HepG2 (cell line): ENCODE measurements around the gene ALOX15. TPM values are rescaled to one million over a fixed set of nuclear protein-coding genes. Genes with fewer than 3 reads are reported as not detected.

Experiments used
- ATAC-seq: fragments of 200-7000 bp; cut with Tn5 transposase; 3 replicates; pipeline ENCODE4 v1.9.1; 2020; ENCODE audit warnings: mild to moderate bottlenecking, moderate library complexity
- BruUV-seq: library from RNA; stranded (reverse); fragments of 400-500 nt; replicated peaks from 2 replicates; lab custom pipeline; 2021; lab: Mats Ljungman, UMichigan
- CTCF ChIA-PET: fragments of 300-600 bp; formaldehyde crosslinking; extraction: SDS; loops from one replicate; lab custom pipeline; 2021; ENCODE audit warnings: low total read pairs, inconsistent platforms, low intra/inter-chr PET ratio; lab: Yijun Ruan, JAX
- POLR2A ChIA-PET: fragments of 350-600 bp; sonication (Branson Sonifier 250); formaldehyde crosslinking; loops from one replicate; lab custom pipeline; 2020; ENCODE audit warnings: antibody characterized with exemption, inconsistent platforms; lab: Yijun Ruan, JAX
- DNase-seq: peaks from one replicate; pipeline ENCODE4 v3.0.0-alpha.2; 2015; ENCODE audit warnings: low spot score
- FAIRE-seq: peaks from 3 replicates; lab custom pipeline; 2011; peaks lifted over from hg19 to GRCh38; lab: Jason Lieb, UNC
- H2AFZ ChIP-seq: one replicate; pipeline ENCODE4 v1.6.1; 2011; ENCODE audit warnings: low read length, inconsistent platforms
- H3K27ac ChIP-seq: fragments of 300-600 bp; 3 replicates; pipeline ENCODE4 v1.8.0; 2011; ENCODE audit warnings: mixed run types, mild to moderate bottlenecking, mixed read lengths, low read length, inconsistent platforms; ENCODE audit not compliant: insufficient read depth; ENCODE audit errors: extremely low read length
- H3K27me3 ChIP-seq, 2 experiments: fragments of 200-600 bp in 1 of 2; 2 replicates in 1 of 2; 3 replicates in 1 of 2; pipeline versions ENCODE4 v1.6.0 to v1.8.0; 2011; ENCODE audit warnings: low read length in 2 of 2, mild to moderate bottlenecking in 2 of 2, moderate library complexity in 2 of 2, inconsistent platforms in 1 of 2; ENCODE audit not compliant: insufficient read depth in 2 of 2, control insufficient read depth in 1 of 2
- H3K36me3 ChIP-seq, 2 experiments: fragments of 200-600 bp in 1 of 2; replicated peaks in 1 of 2; 2 replicates in 1 of 2; 3 replicates in 1 of 2; pipeline versions ENCODE4 v1.5.1 to v1.8.0; 2011; ENCODE audit warnings: low read length in 2 of 2, inconsistent platforms in 1 of 2; ENCODE audit not compliant: insufficient read depth in 2 of 2, control insufficient read depth in 1 of 2
- H3K4me1 ChIP-seq: 2 replicates; pipeline ENCODE4 v1.5.1; 2012; ENCODE audit warnings: low read length, inconsistent platforms; ENCODE audit not compliant: insufficient read depth
- H3K4me2 ChIP-seq: 2 replicates; pipeline ENCODE4 v1.6.0; 2011; ENCODE audit warnings: low read depth, low read length, inconsistent platforms
- H3K4me3 ChIP-seq, 3 experiments: fragments of 200-600 bp in 1 of 3; sonication (generic), shearing (Covaris generic) in 1 of 3; replicated peaks in 1 of 3; 2 replicates each; pipeline ENCODE4 v1.5.1; 2011 to 2016; ENCODE audit warnings: low read length in 3 of 3, inconsistent platforms in 2 of 3, low read depth in 2 of 3, mild to moderate bottlenecking in 2 of 3, control low read depth in 1 of 3, mixed read lengths in 1 of 3; ENCODE audit not compliant: insufficient read depth in 1 of 3
- H3K79me2 ChIP-seq: one replicate; pipeline ENCODE4 v1.6.1; 2011; ENCODE audit warnings: low read length, inconsistent platforms; ENCODE audit not compliant: insufficient read depth
- H3K9ac ChIP-seq: 2 replicates; pipeline ENCODE4 v1.6.0; 2011; ENCODE audit warnings: mild to moderate bottlenecking, low read depth, low read length, inconsistent platforms; ENCODE audit not compliant: insufficient read depth
- H3K9me3 ChIP-seq: 2 replicates; pipeline ENCODE4 v1.5.1; 2012; ENCODE audit warnings: mild to moderate bottlenecking, low read length
- H4K20me1 ChIP-seq: 2 replicates; pipeline ENCODE4 v1.6.0; 2011; ENCODE audit warnings: inconsistent platforms, mild to moderate bottlenecking, low read length, moderate library complexity; ENCODE audit not compliant: insufficient read depth
- ATRX ChIP-seq: sonication (generic); formaldehyde crosslinking; IDR thresholded peaks from 2 replicates; pipeline ENCODE4 v1.4.0; 2020; ENCODE audit warnings: missing genetic modification reagents, borderline replicate concordance
- KMT2B ChIP-seq: IDR thresholded peaks from 2 replicates; pipeline ENCODE4 v1.6.1; 2016; ENCODE audit warnings: missing genetic modification reagents, missing compliant biosample characterization
- MED1 ChIP-seq: sonication (generic); formaldehyde crosslinking; IDR thresholded peaks from 2 replicates; pipeline ENCODE4 v1.4.0; 2020; ENCODE audit warnings: missing genetic modification reagents
- NCOA2 ChIP-seq: sonication (generic); formaldehyde crosslinking; IDR thresholded peaks from 2 replicates; pipeline ENCODE4 v1.8.0; 2022; ENCODE audit warnings: inconsistent platforms
- SALL2 ChIP-seq: sonication (generic); formaldehyde crosslinking; IDR thresholded peaks from 2 replicates; pipeline ENCODE4 v1.8.1; 2023; ENCODE audit warnings: mild to moderate bottlenecking, missing genetic modification reagents, inconsistent platforms
- SETDB1 ChIP-seq: sonication (generic); formaldehyde crosslinking; IDR thresholded peaks from 2 replicates; pipeline ENCODE4 v1.5.1; 2020; ENCODE audit warnings: missing genetic modification reagents, mild to moderate bottlenecking, borderline replicate concordance
- ZFP37 ChIP-seq: sonication (generic); formaldehyde crosslinking; IDR thresholded peaks from 2 replicates; pipeline ENCODE4 v1.4.0; 2020; ENCODE audit warnings: missing genetic modification reagents, borderline replicate concordance
- ZNF136 ChIP-seq: sonication (generic); formaldehyde crosslinking; IDR thresholded peaks from 2 replicates; pipeline ENCODE4 v1.8.1; 2022; ENCODE audit warnings: low read depth, mild to moderate bottlenecking, moderate library complexity, missing genetic modification reagents
- ZNF547 ChIP-seq: sonication (generic); formaldehyde crosslinking; IDR thresholded peaks from 2 replicates; pipeline ENCODE4 v1.5.1; 2020; ENCODE audit warnings: mild to moderate bottlenecking, missing genetic modification reagents
- ZNF766 ChIP-seq: sonication (generic); formaldehyde crosslinking; IDR thresholded peaks from 2 replicates; pipeline ENCODE4 v1.5.0; 2020; ENCODE audit warnings: missing genetic modification reagents, borderline replicate concordance
- ZNF776 ChIP-seq: sonication (generic); formaldehyde crosslinking; IDR thresholded peaks from 2 replicates; pipeline ENCODE4 v1.4.0; 2020; ENCODE audit warnings: mild to moderate bottlenecking, missing genetic modification reagents
- ZNF891 ChIP-seq: sonication (generic); formaldehyde crosslinking; IDR thresholded peaks from 2 replicates; pipeline ENCODE4 v1.5.0; 2020; ENCODE audit warnings: mild to moderate bottlenecking, missing genetic modification reagents
- WGBS: methylation state at CpG from one replicate; pipeline ENCODE4 v1.1.6; 2017; ENCODE audit warnings: low lambda C conversion rate; 5-methylcytosine and 5-hydroxymethylcytosine counted together
- in situ Hi-C: cut with HindIII; loops from 2 replicates; pipeline ENCODE4 v1.10.0; 2017; ENCODE audit warnings: low pct_unique_long_range_greater_than_20kb; ENCODE audit not compliant: extremely low pct_ligation_motif_present
- intact Hi-C: fragments of 100-400 bp; cut with micrococcal nuclease; formaldehyde crosslinking; loops from one replicate; pipeline ENCODE4 v1.10.0; 2022; ENCODE audit not compliant: unreplicated experiment
- polyA plus RNA-seq, 8 experiments: library from polyadenylated mRNA; depleted of rRNA in 3 of 8; stranded (reverse) in 7 of 8; unstranded in 1 of 8; fragments of >200 nt; fragmentation: Illumina TruSeq in 4 of 8; extraction: Trizol in 4 of 8; gene quantifications; 2 replicates each; pipeline versions ENCODE4 v1.2.1 to v1.2.3, GENCODE V29; 2011 to 2016; ENCODE audit warnings: low read depth in 4 of 8, missing spikeins in 1 of 8, mixed read lengths in 1 of 8; ENCODE audit not compliant: insufficient read depth in 1 of 8
- total RNA-seq, 5 experiments: library from RNA; depleted of rRNA; stranded (reverse); fragments of >200 nt; fragmentation: Illumina TruSeq; extraction: Trizol; gene quantifications; 2 replicates each; pipeline ENCODE4 v1.2.3, GENCODE V29; 2016; ENCODE audit warnings: low read depth in 1 of 5
- TF ChIP-seq, protein P1 (sequence below): sonication (generic); formaldehyde crosslinking; IDR thresholded peaks from 2 replicates; pipeline ENCODE4 v1.4.0; 2020; ENCODE audit warnings: missing genetic modification reagents
- TF ChIP-seq, protein P2 (sequence below): sonication (generic); formaldehyde crosslinking; IDR thresholded peaks from 2 replicates; pipeline ENCODE4 v1.4.0; 2020; ENCODE audit warnings: missing genetic modification reagents, low read depth, mild to moderate bottlenecking, borderline replicate concordance
- TF ChIP-seq, protein P3 (sequence below): sonication (generic); formaldehyde crosslinking; IDR thresholded peaks from 2 replicates; pipeline ENCODE4 v1.5.1; 2020; ENCODE audit warnings: missing genetic modification reagents, mild to moderate bottlenecking, borderline replicate concordance
- TF ChIP-seq, protein P4 (sequence below), 2 experiments: IDR thresholded peaks; 2 replicates each; pipeline ENCODE4 v1.6.1; 2011 to 2012; ENCODE audit warnings: low read length in 2 of 2, borderline replicate concordance in 1 of 2, low read depth in 1 of 2, mild to moderate bottlenecking in 1 of 2, moderate library complexity in 1 of 2

The ALOX15 gene
- total and polyA plus RNA-seq, 2 of the 13 experiments (the other 11 are each of a cell fraction or from before 2014, with no cell fraction given) = 0.04 TPM; not detected in 1

DNA sequence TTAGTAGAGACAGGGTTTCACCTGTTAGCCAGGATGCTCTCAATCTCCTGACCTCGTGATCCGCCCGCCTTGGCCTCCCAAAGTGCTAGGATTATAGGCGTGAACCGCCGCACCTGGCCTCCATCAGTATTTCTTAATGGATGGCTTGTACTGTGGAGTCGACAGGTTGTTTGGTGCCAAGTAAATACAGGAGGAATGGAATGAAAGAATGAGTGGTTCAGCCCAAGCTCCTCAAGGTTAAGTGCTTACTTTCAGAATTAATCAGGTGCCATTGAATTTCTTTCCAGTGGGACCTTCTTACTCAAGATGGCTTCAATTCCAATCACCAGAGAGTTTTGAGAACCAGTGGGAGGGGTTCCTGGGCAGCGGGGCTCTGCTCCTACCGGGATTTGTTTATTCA lies 25.0 kb downstream of the ALOX15 start:
- intact Hi-C loops = no loop called here
- ChIA-PET CTCF (no interaction called here), POLR2A (no interaction called here)
- Histone ChIP-seq H3K27me3 (no peaks in the 10 kb centered on the region), H4K20me1 (no peaks in the 10 kb centered on the region), H3K9me3 (no peaks in the 10 kb centered on the region), H3K79me2 (no peaks in the 10 kb centered on the region), H3K4me1 (peaks cover 10% of the 10 kb centered on the region), H3K9ac (no peak overlapping the region), H3K4me2 (no peak overlapping the region), H3K36me3 (no peaks in the 10 kb centered on the region), H2AFZ (no peak overlapping the region), H3K27ac (no peak overlapping the region), H3K4me3 (no peak overlapping the region)
- ATAC-seq (no peak), FAIRE-seq (no peak), DNase-seq (no peak)
- in situ Hi-C loops = no loop called here
- WGBS = 81% methylated on average over 9 of the region's 9 CpGs
- no TSS peak for BruUV-seq
- no peak for TF ChIP-seq KMT2B (CRISPR knock-in tag)
- TF ChIP-seq, protein P1, sequence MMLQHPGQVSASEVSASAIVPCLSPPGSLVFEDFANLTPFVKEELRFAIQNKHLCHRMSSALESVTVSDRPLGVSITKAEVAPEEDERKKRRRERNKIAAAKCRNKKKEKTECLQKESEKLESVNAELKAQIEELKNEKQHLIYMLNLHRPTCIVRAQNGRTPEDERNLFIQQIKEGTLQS (CRISPR knock-in tag) = no peak
- no peak for TF ChIP-seq MED1 (CRISPR knock-in tag)
- TF ChIP-seq, protein P2, sequence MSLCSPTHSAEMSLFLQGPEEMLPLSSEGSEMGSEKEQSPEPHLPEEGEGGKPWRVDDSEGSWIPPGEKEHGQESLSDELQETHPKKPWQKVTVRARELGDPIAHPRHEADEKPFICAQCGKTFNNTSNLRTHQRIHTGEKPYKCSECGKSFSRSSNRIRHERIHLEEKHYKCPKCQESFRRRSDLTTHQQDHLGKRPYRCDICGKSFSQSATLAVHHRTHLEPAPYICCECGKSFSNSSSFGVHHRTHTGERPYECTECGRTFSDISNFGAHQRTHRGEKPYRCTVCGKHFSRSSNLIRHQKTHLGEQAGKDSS (CRISPR knock-in tag) = no peak
- no peak for TF ChIP-seq ZFP37 (CRISPR knock-in tag)
- TF ChIP-seq, protein P3, sequence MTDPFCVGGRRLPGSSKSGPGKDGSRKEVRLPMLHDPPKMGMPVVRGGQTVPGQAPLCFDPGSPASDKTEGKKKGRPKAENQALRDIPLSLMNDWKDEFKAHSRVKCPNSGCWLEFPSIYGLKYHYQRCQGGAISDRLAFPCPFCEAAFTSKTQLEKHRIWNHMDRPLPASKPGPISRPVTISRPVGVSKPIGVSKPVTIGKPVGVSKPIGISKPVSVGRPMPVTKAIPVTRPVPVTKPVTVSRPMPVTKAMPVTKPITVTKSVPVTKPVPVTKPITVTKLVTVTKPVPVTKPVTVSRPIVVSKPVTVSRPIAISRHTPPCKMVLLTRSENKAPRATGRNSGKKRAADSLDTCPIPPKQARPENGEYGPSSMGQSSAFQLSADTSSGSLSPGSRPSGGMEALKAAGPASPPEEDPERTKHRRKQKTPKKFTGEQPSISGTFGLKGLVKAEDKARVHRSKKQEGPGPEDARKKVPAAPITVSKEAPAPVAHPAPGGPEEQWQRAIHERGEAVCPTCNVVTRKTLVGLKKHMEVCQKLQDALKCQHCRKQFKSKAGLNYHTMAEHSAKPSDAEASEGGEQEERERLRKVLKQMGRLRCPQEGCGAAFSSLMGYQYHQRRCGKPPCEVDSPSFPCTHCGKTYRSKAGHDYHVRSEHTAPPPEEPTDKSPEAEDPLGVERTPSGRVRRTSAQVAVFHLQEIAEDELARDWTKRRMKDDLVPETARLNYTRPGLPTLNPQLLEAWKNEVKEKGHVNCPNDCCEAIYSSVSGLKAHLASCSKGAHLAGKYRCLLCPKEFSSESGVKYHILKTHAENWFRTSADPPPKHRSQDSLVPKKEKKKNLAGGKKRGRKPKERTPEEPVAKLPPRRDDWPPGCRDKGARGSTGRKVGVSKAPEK (CRISPR knock-in tag) = no peak
- TF ChIP-seq ZNF136 (CRISPR knock-in tag) = no peak
- no peak for TF ChIP-seq SALL2
- TF ChIP-seq ZNF547 (CRISPR knock-in tag) = no peak
- TF ChIP-seq, protein P4, sequence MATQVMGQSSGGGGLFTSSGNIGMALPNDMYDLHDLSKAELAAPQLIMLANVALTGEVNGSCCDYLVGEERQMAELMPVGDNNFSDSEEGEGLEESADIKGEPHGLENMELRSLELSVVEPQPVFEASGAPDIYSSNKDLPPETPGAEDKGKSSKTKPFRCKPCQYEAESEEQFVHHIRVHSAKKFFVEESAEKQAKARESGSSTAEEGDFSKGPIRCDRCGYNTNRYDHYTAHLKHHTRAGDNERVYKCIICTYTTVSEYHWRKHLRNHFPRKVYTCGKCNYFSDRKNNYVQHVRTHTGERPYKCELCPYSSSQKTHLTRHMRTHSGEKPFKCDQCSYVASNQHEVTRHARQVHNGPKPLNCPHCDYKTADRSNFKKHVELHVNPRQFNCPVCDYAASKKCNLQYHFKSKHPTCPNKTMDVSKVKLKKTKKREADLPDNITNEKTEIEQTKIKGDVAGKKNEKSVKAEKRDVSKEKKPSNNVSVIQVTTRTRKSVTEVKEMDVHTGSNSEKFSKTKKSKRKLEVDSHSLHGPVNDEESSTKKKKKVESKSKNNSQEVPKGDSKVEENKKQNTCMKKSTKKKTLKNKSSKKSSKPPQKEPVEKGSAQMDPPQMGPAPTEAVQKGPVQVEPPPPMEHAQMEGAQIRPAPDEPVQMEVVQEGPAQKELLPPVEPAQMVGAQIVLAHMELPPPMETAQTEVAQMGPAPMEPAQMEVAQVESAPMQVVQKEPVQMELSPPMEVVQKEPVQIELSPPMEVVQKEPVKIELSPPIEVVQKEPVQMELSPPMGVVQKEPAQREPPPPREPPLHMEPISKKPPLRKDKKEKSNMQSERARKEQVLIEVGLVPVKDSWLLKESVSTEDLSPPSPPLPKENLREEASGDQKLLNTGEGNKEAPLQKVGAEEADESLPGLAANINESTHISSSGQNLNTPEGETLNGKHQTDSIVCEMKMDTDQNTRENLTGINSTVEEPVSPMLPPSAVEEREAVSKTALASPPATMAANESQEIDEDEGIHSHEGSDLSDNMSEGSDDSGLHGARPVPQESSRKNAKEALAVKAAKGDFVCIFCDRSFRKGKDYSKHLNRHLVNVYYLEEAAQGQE (IDR thresholded peaks at IDR 0.05; ENCODE audit: borderline replicate concordance in 1 of 2, low read depth in 1 of 2, low read length in 2 of 2) = no peak
- TF ChIP-seq NCOA2 (CRISPR knock-in tag) = no peak
- TF ChIP-seq ZNF766 (CRISPR knock-in tag) = no peak
- TF ChIP-seq ZNF776 (CRISPR knock-in tag) = no peak
- TF ChIP-seq SETDB1 (CRISPR knock-in tag) = no peak
- no peak for TF ChIP-seq ATRX (CRISPR knock-in tag)
- no peak for TF ChIP-seq ZNF891 (CRISPR knock-in tag)
